OCI-LY7 (cell line): ENCODE measurements around the gene PFKL. TPM values are rescaled to one million over a fixed set of nuclear protein-coding genes. Genes with fewer than 3 reads are reported as not detected.
"Not testable (repeated sequence)": the region's sequence is repeated elsewhere in the genome, so short reads cannot be mapped to it uniquely, and the experiment has no call there.

Experiments
- BruUV-seq: library from RNA; stranded (reverse); fragments of 400-500 nt; replicated peaks from 2 replicates; lab custom pipeline; 2021; lab: Mats Ljungman, UMichigan
- CTCF ChIA-PET: fragments of 300-600 bp; sonication (Branson Sonifier 250); formaldehyde crosslinking; loops from one replicate; lab custom pipeline; 2022; ENCODE audit warnings: antibody characterized with exemption; ENCODE audit not compliant: unreplicated experiment; lab: Charles Lee
- POLR2A ChIA-PET: fragments of 300-600 bp; sonication (Branson Sonifier 250); formaldehyde crosslinking; loops from one replicate; lab custom pipeline; 2022; ENCODE audit warnings: antibody characterized with exemption; lab: Charles Lee
- DNase-seq: peaks from one replicate; pipeline ENCODE4 v3.0.0-alpha.2; 2015; ENCODE audit warnings: low spot score
- H2AFZ ChIP-seq: fragments of 200-600 bp; sonication (generic), shearing (Covaris generic); 2 replicates; pipeline ENCODE4 v1.6.1; 2014; ENCODE audit warnings: mild to moderate bottlenecking, antibody characterized with exemption, low read length, moderate library complexity
- H3K27ac ChIP-seq: fragments of 200-600 bp; sonication (generic); 2 replicates; pipeline ENCODE4 v1.5.1; 2014; ENCODE audit warnings: mixed run types, low read depth, mild to moderate bottlenecking, moderate library complexity, low read length, inconsistent platforms; ENCODE audit not compliant: poor library complexity, severe bottlenecking
- H3K36me3 ChIP-seq: fragments of 200-600 bp; sonication (generic); 2 replicates; pipeline ENCODE4 v1.6.1; 2014; ENCODE audit warnings: mild to moderate bottlenecking, antibody characterized with exemption, low read length, moderate library complexity, mixed read lengths; ENCODE audit not compliant: insufficient read depth
- H3K4me1 ChIP-seq: fragments of 200-600 bp; sonication (generic); 2 replicates; pipeline ENCODE4 v1.5.1; 2014; ENCODE audit warnings: mild to moderate bottlenecking, low read length; ENCODE audit not compliant: insufficient read depth, poor library complexity, severe bottlenecking
- H3K4me2 ChIP-seq: fragments of 200-600 bp; sonication (generic); 2 replicates; pipeline ENCODE4 v1.6.1; 2014; ENCODE audit warnings: mild to moderate bottlenecking, low read length
- H3K4me3 ChIP-seq: fragments of 200-600 bp; sonication (generic); 2 replicates; pipeline ENCODE4 v1.5.1; 2014; ENCODE audit warnings: mild to moderate bottlenecking, low read depth, low read length; ENCODE audit not compliant: poor library complexity, severe bottlenecking
- H3K79me2 ChIP-seq: fragments of 200-600 bp; sonication (generic); 2 replicates; pipeline ENCODE4 v1.6.1; 2016; ENCODE audit warnings: low read depth, mild to moderate bottlenecking, low read length, moderate library complexity, mixed read lengths; ENCODE audit not compliant: insufficient read depth
- H3K9me2 ChIP-seq: fragments of 200-600 bp; sonication (generic); 2 replicates; pipeline ENCODE4 v1.6.1; 2016; ENCODE audit warnings: mild to moderate bottlenecking, low read length, mixed read lengths; ENCODE audit not compliant: insufficient read depth
- H3K9me3 ChIP-seq: fragments of 200-600 bp; sonication (generic); 2 replicates; pipeline ENCODE4 v1.6.1; 2014; ENCODE audit warnings: mild to moderate bottlenecking, mixed run types, low read length, mixed read lengths
- H4K20me1 ChIP-seq: fragments of 200-600 bp; sonication (generic); 2 replicates; pipeline ENCODE4 v1.6.1; 2014; ENCODE audit warnings: mild to moderate bottlenecking, antibody characterized with exemption, low read length, moderate library complexity, mixed read lengths; ENCODE audit not compliant: insufficient read depth
- EZH2phosphoT487 ChIP-seq: fragments of 200-600 bp; sonication (generic); IDR thresholded peaks from 2 replicates; pipeline ENCODE4 v1.6.1; 2018; ENCODE audit warnings: low read depth, borderline replicate concordance, mild to moderate bottlenecking, mixed run types, antibody characterized with exemption, low read length, moderate library complexity, mixed read lengths
- intact Hi-C: fragments of 100-400 bp; cut with micrococcal nuclease; formaldehyde crosslinking; loops from one replicate; pipeline ENCODE4 v1.10.0; 2022; ENCODE audit not compliant: unreplicated experiment
- total RNA-seq, 2 experiments: library from RNA; depleted of rRNA in 1 of 2; stranded (reverse); fragments of >200 nt in 1 of 2; shearing (Covaris generic) in 1 of 2; gene quantifications; 2 replicates each; pipeline ENCODE4 v1.2.3, GENCODE V29; 2014 to 2022
- TF ChIP-seq, protein P1 (sequence below): fragments of 200-600 bp; sonication (generic); conservative IDR thresholded peaks from 2 replicates; pipeline ENCODE4 v1.5.1; 2014; ENCODE audit warnings: mild to moderate bottlenecking, antibody characterized with exemption, low read length, moderate library complexity, mixed read lengths

PFKL gene
- total RNA-seq, 2 experiments from 2014 or later: 102 to 128 TPM

DNA sequence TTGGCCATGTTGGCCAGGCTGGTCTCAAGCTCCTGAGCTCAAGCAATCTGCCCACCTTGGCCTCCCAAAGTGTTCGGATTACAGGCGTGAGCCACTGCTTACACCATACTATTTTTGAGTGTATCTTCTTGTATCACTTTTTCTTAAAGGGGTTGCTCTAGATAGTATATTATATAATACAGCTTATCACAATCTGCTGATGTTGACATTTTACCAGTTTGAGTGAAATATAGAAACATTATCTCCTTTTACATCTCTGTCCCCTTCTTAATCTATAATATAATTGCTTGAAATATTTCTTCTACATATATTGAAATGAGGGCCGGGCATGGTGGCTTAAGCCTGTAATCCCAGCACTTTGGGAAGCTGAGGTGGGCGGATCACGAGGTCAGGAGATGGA is 62.0 kb downstream of the PFKL start:
- H3K4me2 ChIP-seq, H3K9me3 ChIP-seq, H4K20me1 ChIP-seq, H3K4me3 ChIP-seq, BruUV-seq, H2AFZ ChIP-seq, H3K79me2 ChIP-seq, intact Hi-C loops, H3K36me3 ChIP-seq, H3K4me1 ChIP-seq, DNase-seq, H3K9me2 ChIP-seq, H3K27ac ChIP-seq: not testable (repeated sequence)
- ChIA-PET POLR2A (interaction anchor here (0.7 kb wide), 1 partner anchor 8 kb away, joined by 7 read pairs; the partner anchor contains the start of gene TRPM2), CTCF (interaction anchor here (0.6 kb wide), 1 partner anchor 18 kb away, joined by 3 read pairs; no protein-coding TSS in a partner anchor)

DNA sequence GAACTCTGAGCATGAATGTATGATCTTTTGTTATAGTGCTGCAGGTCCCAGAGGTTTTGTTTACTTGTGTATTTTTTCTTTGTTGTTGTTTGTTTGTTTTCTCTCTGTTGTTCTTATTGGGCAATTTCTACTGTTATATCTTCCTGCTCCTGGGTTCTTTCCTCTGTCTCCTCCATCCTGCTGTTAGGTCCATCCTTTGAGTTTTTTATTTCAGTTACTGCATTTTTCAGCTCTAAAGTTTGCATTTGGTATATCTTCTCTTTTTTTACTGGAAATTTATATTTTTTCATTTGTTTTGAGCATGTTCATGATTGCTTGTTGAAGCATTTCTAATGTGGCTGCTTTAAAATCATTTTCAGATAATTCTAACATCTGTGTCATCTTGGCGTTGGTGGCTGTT is 63.4 kb downstream of the PFKL start:
- H4K20me1 ChIP-seq: no peaks in the 10 kb centered on the region
- TF ChIP-seq EZH2phosphoT487: no peak
- TF ChIP-seq, protein P1, sequence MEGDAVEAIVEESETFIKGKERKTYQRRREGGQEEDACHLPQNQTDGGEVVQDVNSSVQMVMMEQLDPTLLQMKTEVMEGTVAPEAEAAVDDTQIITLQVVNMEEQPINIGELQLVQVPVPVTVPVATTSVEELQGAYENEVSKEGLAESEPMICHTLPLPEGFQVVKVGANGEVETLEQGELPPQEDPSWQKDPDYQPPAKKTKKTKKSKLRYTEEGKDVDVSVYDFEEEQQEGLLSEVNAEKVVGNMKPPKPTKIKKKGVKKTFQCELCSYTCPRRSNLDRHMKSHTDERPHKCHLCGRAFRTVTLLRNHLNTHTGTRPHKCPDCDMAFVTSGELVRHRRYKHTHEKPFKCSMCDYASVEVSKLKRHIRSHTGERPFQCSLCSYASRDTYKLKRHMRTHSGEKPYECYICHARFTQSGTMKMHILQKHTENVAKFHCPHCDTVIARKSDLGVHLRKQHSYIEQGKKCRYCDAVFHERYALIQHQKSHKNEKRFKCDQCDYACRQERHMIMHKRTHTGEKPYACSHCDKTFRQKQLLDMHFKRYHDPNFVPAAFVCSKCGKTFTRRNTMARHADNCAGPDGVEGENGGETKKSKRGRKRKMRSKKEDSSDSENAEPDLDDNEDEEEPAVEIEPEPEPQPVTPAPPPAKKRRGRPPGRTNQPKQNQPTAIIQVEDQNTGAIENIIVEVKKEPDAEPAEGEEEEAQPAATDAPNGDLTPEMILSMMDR: no peak
- DNase-seq: no peak
- CTCF ChIA-PET: no interaction called here
- H2AFZ ChIP-seq: no peak overlapping the region
- no TSS peak for BruUV-seq
- H3K27ac ChIP-seq: no peak overlapping the region
- no peak overlapping the region for H3K4me3 ChIP-seq
- 0 out of 2 replicates have a peak, but pooled peaks cover 7% of the 10 kb centered on the region for H3K9me3 ChIP-seq
- no peak overlapping the region for H3K4me2 ChIP-seq
- no peaks in the 10 kb centered on the region for H3K9me2 ChIP-seq
- POLR2A ChIA-PET: no interaction called here
- peaks cover 6% of the 10 kb centered on the region for H3K4me1 ChIP-seq
- no peaks in the 10 kb centered on the region for H3K79me2 ChIP-seq
- H3K36me3 ChIP-seq: no peaks in the 10 kb centered on the region
- intact Hi-C loops: no loop called here

DNA sequence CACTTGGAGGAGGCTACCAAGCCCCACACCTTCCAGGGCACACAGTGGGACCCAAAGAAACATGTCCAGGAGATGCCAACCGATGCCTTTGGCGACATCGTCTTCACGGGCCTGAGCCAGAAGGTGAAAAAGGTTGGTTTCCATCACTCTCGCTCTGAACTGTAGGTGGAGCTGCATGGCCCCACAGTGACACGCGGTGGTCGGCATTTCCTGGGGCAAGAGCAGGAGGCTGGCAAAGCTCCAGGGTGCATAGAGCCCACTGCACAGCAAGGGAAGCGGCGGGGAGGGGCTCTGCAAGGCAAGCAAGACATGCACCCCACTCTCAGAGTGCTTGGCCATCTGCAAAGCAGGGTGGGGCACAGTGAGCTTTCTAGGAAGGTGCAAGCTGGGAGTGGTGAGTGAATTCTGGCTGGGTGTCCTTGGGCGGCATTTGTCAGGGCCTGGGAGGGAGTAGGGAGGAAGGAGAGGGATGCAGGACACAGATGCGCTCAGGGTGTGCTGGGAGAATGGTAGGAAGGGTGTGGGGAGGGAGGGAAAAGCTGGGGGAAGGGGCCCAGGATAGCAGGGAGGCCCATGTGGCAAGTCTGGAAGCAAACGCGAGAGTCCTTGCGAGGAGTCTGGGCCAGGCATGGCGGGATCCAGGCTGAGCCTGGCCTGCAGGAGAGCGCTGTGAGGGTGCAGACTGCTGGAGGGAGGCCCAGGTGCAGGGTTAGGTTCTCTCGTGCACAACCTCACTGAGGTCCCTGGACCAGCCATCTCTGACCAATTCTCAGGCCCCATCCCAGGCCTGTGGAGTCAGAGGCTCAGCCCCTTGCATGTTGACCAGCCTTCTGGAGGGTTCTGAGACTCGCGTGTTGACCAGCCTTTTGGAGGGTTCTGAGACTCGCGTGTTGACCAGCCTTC is 64.5 kb downstream of the PFKL start:
- Histone ChIP-seq H3K4me2 (no peak overlapping the region), H3K4me1 (peaks cover 6% of the 10 kb centered on the region), H3K9me3 (0 out of 2 replicates have a peak, but pooled peaks cover 7% of the 10 kb centered on the region), H4K20me1 (no peaks in the 10 kb centered on the region), H3K79me2 (no peaks in the 10 kb centered on the region), H2AFZ (no peak overlapping the region), H3K4me3 (no peak overlapping the region), H3K36me3 (no peaks in the 10 kb centered on the region), H3K9me2 (no peaks in the 10 kb centered on the region), H3K27ac (no peak overlapping the region)
- CTCF ChIA-PET: no interaction called here
- TF ChIP-seq EZH2phosphoT487: no peak
- TF ChIP-seq, protein P1: 0 out of 2 replicates have a peak, but pooled peaks have one; percentile 33
- no peak for DNase-seq
- intact Hi-C loops: no loop called here
- BruUV-seq: no TSS peak
- POLR2A ChIA-PET: no interaction called here
